GM21390 (cell line): Measurements from ENCODE around the gene ZNF469.

Experiments used
- ATAC-seq: cut with Tn5 transposase; IDR thresholded peaks from one replicate; pipeline ENCODE4 v1.9.1; 2021; ENCODE audit not compliant: unreplicated experiment

Gene ZNF469

DNA sequence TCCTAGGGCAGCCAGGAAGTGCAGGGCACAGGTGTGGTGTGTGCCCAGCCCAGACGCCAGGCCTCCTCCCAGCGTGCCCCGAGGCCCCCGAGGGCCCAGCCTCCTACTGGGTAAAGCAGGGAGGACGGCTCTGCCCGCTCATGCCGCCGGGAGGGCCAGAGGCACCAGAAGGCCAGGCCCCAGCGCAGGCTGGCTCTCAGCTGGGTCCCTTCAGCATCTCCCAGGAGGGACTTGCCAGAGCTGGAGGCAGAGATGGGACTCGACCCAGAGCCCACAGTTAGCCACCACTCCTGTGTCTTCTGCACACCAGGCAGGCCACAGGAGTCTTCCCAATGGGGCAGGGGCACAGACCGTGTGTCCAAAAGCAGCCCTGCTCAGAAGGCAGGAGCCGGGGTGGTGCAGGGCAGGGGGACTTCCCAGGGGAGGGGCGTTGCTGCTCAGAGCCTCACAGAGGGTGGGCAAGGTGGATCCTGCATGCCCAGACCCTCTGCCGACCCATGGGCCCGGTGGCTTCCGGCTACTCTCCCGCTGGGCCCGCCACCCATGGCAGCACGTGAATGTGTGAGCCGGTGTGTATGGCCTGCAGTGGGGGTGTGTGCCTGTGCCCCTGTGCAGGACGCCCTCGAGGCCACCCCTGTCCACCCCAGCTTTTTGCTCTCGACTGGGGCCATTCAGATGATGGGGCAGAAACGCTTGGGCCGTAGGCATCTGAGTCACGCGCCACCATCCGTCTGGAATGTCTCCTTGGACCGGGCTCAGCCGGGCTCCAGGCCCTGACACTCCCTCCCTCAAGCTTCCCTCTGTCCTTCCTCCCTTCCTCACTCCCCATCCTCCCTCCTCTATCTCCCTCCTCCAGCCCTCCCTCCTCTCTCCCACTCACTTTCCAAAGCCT, 5.7 kb upstream of the ZNF469 start:
- no peak for ATAC-seq

DNA sequence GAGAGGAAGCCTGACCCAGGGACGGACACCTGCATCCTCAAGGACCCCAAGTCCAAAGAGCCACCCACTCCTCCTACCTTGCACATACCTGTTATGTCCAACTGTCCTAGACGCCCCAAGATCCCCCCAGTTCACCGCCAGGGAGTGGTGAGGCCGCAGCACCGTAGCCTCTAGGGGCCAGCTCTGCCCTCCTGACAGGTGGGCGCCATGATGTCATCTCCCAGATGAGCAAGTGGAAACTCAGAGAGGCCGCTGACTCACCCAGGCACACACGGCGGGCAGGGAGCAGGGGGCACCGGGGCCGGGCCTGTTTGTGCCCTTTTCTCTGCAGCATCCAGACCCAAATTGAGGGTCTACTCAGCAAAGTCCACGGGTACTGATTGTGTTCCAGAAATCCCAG, 4.8 kb upstream of the ZNF469 start:
- no peak for ATAC-seq

DNA sequence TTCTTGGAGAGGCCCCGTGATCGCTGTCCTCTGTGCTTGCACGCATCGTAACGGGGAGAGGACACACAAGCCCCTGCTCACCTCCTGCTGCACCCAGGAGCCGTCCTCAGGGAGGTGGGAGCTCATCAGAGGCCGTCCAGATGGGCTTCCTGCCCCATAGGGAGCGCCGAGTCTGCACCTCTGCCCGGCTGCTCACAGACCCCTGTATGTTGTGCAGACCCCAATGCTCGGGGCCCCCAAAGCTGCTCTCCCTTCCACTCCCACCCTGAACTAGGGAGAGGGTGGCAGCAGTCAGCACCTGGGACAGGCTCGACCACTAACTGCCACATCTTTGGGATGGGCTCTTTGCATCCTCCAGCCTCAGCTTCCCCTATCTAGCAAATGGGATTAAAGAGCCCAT, 4.4 kb upstream of the ZNF469 start:
- no peak for ATAC-seq

DNA sequence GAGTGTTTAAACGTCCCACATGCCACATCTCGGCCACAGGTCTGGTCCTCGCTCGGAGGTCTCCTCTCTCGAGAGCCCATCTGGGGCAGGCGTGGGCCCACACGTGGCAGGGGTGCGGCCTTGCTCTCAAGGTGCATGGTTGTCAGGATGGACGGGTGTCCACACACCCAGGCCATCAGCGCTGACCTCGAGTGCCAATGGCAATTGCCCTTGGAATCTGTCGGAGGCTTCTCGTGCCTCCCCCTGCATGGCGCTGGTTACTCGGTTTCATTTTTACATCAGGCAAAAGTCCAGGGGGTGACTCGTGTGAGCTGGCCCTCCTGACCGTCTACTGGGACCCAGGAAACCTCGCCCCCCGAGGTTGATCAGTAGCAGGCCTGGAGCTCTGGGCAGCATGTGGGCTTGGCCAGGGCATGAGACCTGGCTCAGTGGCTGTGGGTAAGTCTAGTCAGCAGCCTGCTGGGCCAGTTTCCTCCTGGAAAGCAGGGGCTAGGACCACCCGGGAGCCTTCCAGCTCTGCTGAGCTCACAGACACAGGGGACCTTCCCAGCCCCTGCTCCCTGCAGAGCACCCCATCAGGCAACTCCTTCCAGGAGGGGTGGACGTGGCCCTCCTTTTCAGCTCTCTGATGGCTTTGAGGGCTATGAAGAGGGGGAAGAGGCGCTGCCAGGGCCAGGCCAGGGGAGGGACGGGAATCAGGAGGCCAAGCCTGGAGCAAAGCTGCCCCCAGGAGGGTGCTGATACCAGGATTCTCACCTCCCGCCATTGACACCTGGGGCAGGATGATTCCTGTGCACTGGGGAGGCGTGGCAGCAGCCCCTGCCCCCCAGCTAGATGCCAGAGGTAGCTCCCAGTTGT, 3.7 kb upstream of the ZNF469 start:
- ATAC-seq = no peak

DNA sequence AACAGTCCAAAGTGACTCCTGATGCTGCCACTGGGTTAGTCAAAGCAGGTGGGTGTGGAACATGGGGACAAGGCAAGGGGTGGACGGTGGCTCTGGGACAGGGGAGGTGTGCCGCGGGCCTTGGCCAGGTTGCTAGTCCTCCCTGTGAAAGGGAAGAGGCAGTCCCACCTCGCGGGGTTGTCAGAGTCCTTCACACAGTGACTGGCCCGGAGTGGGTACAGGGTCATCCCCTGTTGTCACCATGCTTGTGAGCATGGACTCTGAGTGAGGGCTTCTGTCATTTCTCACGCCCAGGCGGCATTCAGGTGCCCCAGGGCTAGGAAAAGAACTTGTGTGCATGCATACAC, 3.1 kb upstream of the ZNF469 start:
- ATAC-seq = no peak

DNA sequence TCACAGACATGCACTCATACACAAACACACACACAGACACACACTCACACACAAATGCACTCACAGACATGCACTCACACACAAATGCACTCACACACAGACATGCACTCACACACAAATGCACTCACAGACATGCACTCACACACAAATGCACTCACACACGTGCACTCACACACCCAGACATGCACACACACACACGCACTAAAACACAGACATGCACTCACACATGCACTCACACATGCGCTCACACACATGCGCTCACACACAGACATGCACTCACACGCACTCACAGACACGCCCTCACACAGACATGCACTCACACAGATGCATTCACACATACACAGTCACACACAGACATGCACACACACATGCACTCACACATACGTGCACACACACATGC, 2.7 kb upstream of the ZNF469 start:
- ATAC-seq = no peak

DNA sequence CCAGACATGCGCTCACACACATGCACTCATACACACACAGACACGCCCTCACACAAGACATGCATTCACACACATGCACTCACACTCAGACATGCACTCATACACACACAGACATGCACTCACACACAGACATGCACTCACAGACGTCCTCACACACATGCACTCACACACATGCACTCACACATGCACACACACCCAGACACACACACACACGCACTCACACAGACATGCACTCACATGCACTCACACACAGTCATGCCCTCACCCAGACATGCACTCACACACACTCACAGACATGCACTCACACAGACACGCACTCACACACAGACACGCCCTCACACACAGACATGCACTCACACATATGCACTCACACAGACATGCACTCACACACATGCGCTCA, 2.1 kb upstream of the ZNF469 start:
- no peak for ATAC-seq

DNA sequence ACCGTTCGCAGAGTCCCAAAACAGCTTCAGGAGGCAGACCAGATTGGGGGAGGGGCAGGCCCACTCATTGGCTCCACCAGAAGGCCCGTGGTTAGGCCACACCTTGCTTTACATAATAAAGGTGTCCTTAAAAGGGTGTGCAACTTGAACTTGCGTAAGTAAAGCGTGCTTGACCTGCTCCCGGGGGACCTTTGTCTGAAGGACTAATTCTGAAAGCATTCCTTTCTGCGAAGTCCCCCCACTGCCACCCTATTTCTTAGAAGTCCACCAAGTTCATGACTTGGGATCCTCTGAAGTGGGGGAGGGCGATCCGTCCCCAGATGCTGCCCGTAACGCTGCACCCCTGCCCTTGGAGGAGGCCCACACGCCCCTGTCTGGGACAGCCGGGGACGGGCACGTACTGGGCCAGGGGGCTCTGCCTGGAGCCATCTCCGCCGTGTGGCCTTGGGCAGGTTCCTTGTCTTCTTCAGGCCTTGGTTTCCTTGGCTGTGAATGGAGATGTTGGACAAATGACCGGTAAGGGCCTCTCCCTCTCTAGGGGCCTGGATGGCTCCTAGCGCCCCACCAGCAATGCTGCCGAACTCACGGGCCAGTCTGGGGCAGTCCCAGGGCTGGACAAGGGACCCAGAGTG, 823 bp upstream of the ZNF469 start:
- ATAC-seq = no peak

DNA sequence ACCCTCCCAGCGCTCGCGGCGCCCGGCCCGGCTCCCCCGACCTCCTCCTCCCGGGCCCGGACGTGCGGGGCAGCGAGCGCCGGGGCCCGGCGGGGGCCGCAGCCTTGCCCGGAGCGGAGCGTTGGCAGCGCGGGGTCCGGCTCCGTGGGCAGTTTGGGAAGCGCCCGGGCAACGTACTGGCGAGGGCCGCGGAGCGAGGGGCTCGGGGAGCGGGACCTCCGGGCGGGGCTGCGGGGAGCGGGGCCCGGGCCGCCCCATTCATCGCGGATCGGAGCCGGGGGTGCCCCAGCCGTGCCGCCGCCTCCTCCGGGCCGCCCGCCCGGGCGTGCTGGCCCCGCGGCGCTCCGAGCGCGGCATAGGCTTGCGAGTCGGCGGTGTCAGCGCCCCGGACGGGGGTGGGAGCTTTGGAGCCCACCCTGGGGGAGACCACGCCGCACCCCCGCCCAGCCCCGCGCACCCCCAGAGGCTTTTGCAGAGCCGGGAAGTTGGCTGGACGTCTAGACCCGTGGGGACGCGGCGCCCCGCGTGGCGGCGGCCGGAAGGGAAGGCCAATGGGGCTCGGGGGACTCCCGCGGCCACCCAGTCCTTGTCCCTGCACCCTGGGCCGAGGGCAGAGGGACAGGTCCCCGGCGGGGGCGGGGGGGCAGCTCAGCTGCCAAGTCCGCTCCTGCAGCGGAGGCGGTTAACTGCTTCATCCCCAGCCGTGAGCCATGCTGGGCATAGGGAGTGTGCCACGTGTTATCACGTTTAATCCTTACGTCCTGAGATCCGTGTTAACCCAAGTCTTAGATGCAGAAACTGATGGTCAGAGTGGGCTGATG, 852 bp downstream of the ZNF469 start:
- ATAC-seq = no peak

DNA sequence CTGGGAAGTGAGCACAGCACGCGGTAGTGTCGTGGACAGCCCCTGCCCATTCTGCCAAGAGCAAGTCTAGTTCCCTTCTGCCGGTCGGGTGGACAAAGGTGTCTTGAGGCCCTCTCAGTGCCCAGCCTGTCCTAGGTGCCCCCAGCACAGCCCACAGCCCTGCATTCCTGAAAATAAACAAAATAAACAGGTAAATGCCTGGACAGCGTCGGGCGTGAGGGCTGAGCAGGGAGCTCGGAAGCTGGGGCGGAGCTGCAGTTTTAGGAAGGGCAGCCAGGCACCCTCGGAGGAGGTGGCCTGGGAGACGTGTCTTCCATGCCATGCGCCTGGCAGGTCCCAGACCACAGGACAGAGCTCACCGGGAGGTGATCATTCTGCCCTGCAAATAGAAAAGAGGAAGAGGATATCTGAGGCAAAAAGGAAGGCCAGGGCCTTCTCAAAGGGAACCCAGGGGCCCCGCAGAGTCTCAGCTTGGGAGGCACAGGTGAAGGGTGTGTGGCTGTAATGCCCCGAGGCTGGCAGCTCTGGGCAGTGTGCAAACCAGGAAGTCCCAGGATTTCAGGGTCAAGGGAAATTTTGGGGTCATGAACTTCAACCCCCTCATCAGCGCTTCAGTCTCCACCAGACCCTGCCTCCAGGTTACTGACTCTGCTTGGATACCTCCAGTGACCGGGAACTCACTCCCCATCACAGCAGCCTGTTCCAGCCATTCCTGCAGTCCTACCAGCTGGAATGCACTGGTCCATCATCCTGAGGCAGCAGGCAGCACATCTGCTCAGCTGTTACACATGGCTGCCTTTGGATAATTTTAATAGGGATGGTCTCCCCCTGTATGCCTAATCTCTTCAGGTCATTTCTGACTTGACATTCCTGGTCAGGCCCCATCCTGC, 1.7 kb downstream of the ZNF469 start:
- no peak for ATAC-seq

DNA sequence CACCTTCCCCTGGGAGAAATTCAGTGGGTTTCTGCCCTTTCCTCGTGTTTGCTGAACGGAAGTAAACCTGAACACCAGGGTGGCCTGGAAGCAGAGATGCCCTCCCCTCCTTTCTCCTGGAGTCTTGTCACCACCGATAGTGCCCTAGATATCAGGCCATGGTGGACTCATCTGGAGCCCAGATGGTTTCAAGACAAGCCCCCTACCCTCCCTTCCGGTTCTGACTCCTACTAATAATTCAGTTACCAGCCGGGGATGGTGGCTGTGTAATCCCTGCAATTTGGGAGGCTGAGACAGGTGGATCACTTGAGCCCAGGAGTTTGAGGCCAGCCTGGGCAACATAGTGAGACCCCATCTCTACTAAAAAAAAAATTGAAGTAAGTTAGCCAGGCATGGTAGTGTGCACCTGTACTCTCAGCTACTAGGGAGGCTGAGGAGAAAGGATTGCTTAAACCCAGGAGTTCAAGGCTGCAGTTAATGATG, 2.4 kb downstream of the ZNF469 start:
- ATAC-seq = no peak

DNA sequence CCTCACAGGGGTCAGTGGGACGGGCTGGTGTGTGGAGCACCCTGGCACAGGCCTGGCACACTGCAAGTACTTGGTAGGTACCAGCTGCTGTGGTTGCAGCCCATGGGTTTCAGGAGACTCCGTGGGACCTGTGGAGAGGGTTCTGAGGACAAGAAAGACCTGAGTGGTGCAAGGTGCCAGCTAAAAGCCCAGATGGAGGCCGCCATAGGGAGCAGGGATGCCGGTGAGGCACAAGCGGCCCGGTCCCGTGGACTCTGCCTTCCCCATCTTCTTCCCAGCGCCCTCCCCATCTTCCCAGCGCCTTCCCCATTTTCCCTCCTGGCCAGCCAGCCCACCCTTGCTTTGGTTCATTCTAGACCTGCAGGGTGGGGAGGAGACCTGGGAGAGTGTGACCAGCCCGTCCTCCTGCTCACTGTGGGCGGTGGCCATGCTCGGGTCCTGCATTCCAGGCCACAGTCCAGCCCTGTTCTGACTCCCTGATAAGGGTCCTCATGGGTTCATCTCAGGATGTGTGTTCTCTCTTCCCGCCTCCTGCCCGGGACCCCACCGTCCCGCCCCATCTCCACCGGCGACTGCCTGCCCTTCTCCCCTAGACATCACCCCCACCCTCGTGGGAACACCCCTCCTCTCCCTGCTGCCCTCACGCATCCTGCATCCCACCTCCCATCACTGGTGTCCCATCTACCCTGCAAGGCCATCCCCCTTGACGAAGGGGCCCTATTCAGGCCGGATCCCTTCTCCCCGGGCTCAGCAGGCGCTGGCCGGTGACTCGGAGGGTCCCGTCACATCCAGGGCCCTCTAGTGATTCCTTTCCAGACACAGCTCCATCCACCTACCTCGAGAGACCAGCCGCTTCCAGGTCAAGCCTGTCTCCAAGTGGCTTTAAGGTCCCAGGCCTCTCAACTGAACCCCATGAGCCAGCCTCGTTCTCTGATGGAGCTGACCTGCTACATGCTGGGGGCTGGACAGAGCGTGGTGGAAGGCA, 3.4 kb downstream of the ZNF469 start:
- ATAC-seq = no peak

DNA sequence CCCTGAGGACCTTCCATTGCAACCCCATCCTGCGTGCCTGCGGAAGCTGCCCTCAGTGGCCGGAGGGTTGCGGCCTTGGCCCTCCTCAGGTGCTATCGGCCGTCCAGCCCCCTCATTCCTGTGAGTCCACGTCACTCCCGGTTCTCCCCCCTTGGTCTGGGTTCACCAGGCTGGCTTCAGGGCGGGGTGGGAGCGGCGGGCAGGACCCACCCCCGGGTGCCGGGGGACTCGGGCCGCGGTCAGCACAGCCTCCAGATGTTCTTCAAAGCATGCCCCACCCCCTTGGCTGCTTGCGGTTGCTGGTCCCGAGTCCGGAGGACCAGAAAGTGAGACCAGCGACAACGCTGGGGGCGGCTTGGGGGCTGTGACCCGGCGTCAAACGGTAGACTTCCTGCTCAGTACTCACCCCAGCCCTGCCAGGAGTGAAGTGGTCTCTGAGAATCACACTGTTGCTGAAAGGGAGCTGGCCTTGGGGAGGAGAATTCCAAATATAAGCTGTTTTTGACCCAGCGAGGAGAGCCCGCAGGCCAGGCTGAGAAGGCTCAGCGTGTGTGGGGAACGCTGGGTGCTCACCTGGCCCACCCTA, 4.5 kb downstream of the ZNF469 start:
- ATAC-seq = no peak

DNA sequence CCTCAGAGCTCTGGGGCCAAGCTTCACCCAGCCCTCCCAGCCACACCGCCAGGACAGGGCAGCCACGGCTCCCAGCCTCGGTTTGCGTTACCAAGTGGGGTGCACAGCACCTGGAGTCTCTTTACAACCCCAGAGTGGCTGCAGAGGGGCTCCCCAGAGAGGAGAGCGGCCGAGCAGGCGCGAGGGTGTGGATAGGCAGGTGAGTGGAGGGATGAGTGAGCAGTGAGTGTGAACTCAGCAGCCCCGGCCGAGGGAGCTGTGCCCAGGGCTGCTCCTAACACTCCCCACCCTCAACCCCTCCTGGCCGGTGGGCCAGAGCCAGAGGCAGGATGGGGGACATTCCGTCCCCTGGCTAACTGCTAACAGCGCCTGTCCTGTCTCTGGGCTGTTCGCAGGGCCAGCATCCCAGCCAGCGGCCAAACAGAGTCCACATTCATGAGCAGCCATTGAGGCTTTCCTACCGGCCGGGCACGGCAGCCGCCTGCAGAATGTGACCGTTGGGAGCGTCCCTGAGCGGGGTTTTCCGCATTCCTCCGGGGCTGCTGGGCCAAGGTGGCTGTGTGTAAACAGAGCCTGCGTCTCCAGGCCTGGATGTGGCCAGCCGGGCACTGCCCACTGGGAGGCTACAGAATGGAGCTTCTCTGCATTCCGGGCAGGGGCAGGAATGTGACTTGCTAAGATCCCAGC, 5.3 kb downstream of the ZNF469 start:
- ATAC-seq = no peak

DNA sequence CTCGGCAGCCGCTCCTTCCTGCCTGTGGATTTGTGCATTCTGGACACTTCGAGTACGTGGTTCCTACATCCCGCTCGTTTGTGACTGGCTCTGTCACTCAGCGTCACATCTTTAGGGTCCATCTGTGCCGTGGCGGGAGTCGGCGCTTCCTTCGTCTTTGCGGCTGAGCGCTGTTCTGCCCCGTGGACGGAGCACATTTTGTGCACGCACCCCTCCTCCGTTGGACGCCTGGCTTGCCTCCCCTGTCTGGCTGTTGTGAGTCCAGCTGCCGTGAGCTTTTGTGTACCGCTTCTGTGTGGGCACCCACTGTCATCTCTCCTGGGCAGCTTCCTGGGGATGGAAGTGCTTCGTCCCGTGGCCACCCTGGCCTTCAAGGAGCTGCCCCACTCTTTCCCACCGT, 6.4 kb downstream of the ZNF469 start:
- ATAC-seq = no peak

DNA sequence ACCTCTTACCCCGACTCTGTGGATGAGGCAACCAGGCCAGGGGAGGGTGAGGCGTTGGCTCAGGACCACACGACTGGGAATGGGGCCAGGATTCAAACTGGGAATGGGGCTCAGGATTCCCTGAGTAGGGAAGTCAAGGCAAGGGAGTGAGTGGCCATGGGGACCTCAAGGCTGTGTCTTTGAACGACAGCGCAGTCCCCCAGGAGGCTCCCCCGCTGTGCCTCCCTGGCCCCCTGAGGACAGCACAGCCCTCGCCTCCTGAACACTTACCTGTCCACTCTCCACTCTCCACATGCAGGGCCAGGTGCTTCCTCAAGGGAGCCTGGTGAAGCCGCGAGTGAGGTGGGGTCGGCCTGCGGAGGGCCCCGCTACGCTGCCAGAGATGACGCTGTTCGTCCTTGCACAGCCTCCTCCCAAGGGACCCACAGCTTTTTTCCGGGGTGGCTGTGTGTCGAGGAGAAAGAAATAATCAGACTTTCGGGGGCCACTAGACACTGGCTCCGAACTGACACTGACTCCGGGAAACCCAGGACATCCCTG, 6.9 kb downstream of the ZNF469 start:
- ATAC-seq = no peak

DNA sequence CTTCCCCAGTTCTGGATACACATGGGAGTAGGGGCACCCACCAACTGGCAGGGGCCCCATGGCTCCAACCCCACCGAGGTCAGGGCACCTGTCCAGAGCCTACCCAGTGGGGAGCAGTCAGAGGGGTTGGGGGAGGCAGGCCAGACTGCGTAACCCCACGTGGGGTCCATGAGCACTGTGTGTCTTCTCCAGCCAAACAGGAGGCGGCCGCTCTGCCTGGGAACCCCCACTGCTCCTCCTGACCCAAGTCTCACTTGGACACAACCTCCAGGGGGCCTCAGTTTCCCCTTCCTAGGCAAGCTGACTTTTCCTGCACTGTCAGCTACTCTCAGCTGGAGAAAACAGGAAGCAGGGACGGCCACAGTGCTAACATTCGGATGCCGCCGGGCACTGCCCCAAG, 7.5 kb downstream of the ZNF469 start:
- ATAC-seq = no peak
